WERI-Rb-1 (cell line): ENCODE data around the gene TMEM51.

ENCODE experiments used
- DNase-seq: peaks from one replicate; pipeline ENCODE4 v3.0.0-alpha.2; 2020
- H3K27ac ChIP-seq: fragments of 250-450 bp; sonication (Bioruptor Pico); 2 replicates; pipeline ENCODE4 v1.5.1; 2020; ENCODE audit warnings: mild to moderate bottlenecking, moderate library complexity
- H3K27me3 ChIP-seq: fragments of 250-450 bp; sonication (Bioruptor Pico); 2 replicates; pipeline ENCODE4 v1.5.1; 2021; ENCODE audit warnings: mild to moderate bottlenecking, low read depth, moderate library complexity; ENCODE audit not compliant: insufficient read depth, severe bottlenecking
- H3K36me3 ChIP-seq: fragments of 250-450 bp; sonication (Bioruptor Pico); 2 replicates; pipeline ENCODE4 v1.5.1; 2020; ENCODE audit warnings: mild to moderate bottlenecking, moderate library complexity
- H3K4me3 ChIP-seq: 2 replicates; pipeline ENCODE4 v1.5.1; 2011; ENCODE audit warnings: low read depth, mild to moderate bottlenecking, control low read depth, low read length
- H3K9me3 ChIP-seq: fragments of 250-450 bp; sonication (Bioruptor Pico); 2 replicates; pipeline ENCODE4 v1.5.1; 2021; ENCODE audit warnings: mild to moderate bottlenecking, moderate library complexity; ENCODE audit not compliant: severe bottlenecking
- TF ChIP-seq, protein P1 (sequence below): IDR thresholded peaks from 2 replicates; pipeline ENCODE4 v1.5.1; 2011; ENCODE audit warnings: low read depth, mild to moderate bottlenecking, control low read depth, inconsistent platforms, low read length

The TMEM51 gene

DNA sequence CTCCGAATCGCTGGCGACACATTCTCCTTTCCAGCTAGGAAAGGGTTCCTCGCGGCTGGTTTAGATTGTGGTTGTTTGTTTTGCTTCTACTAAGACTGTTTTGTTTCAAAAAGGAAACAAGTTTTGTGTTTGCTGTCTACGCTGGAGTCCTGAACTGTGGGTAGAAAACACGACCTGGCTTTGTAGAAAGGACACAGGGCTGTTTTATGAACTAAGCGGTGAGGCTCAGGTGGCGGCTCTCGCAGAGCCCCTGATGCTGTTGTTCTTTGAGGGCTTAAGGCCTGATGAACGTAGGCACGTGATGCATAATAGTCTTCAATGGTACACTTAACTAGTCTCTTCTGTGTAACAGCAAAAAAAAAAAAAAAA is 66.5 kb downstream of the TMEM51 start:
- H3K36me3 ChIP-seq = peaks cover 29% of the 10 kb centered on the region
- no peaks in the 10 kb centered on the region for H3K27me3 ChIP-seq
- H3K4me3 ChIP-seq = no peak overlapping the region
- H3K9me3 ChIP-seq = peaks cover 2% of the 10 kb centered on the region
- H3K27ac ChIP-seq = no peak overlapping the region
- TF ChIP-seq, protein P1, sequence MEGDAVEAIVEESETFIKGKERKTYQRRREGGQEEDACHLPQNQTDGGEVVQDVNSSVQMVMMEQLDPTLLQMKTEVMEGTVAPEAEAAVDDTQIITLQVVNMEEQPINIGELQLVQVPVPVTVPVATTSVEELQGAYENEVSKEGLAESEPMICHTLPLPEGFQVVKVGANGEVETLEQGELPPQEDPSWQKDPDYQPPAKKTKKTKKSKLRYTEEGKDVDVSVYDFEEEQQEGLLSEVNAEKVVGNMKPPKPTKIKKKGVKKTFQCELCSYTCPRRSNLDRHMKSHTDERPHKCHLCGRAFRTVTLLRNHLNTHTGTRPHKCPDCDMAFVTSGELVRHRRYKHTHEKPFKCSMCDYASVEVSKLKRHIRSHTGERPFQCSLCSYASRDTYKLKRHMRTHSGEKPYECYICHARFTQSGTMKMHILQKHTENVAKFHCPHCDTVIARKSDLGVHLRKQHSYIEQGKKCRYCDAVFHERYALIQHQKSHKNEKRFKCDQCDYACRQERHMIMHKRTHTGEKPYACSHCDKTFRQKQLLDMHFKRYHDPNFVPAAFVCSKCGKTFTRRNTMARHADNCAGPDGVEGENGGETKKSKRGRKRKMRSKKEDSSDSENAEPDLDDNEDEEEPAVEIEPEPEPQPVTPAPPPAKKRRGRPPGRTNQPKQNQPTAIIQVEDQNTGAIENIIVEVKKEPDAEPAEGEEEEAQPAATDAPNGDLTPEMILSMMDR = no peak
- no peak for DNase-seq

DNA sequence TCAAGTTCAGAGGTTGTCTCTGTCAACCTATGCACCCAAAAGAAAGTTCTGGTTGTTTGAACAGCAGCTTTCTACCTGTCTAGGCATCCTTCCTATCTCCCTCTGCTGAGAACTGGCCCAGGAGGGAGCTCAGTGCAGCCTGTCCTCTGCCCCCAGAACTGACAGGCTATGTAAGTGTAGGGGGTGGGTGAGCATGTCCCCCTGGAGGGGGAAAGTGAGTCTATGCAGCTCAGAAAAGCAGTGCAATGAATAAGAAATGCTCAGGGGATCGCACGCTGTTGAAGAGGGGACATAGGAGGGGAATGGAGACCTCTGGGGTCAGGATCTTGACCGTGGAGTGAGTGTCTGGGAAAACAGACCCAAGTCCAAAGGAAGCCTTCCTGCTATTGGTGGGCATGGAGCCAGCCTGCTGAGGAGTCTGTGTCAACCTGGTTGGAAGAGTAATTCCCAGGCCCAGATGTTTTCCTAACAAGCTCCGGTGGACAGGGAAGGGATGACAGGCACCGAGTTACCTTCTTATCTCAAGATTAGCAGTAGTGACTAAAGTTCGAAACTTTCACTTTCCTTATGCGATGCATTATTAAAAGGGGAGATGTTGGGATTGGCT is 67.4 kb downstream of the TMEM51 start:
- H3K9me3 ChIP-seq = peaks cover 2% of the 10 kb centered on the region
- peaks cover 25% of the 10 kb centered on the region for H3K36me3 ChIP-seq
- TF ChIP-seq, protein P1 = no peak
- no peak for DNase-seq
- no peaks in the 10 kb centered on the region for H3K27me3 ChIP-seq
- no peak overlapping the region for H3K4me3 ChIP-seq
- no peak overlapping the region for H3K27ac ChIP-seq

DNA sequence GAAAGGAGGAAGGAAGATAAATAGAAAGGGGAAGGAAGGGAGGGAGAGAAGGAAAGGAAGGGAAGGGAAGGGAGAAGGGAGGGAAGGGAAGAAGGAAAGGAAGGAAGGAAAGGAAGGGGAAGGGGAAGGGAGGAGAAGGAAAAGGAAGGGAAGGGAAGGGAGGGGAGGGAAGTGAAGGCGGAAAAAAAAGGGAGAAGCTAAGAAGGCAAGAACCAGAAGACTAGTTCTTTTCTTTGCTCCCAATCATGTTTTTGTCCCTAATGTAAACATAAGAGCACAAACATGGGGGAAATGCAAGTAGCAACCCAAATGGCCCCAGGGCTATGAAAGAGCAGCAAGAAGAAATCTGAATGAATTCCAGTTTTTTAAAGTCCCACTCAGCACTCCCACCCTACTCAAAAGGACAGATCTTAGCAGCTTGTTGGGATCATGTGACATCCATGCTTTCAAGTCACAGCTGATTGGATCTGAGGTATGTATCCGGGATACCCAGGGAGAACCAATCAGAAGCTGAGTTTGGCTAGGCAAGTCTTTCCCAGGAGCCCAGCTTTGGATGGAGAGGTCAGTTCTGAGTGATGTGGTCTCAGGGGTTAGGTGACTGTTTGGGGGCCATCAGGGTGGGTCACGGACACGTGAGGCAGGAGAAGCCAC is 69.2 kb downstream of the TMEM51 start:
- Histone ChIP-seq H3K27me3 (no peaks in the 10 kb centered on the region), H3K9me3 (peaks cover 2% of the 10 kb centered on the region), H3K36me3 (peaks cover 25% of the 10 kb centered on the region), H3K4me3 (no peak overlapping the region), H3K27ac (no peak overlapping the region)
- TF ChIP-seq, protein P1 = no peak
- no peak for DNase-seq

DNA sequence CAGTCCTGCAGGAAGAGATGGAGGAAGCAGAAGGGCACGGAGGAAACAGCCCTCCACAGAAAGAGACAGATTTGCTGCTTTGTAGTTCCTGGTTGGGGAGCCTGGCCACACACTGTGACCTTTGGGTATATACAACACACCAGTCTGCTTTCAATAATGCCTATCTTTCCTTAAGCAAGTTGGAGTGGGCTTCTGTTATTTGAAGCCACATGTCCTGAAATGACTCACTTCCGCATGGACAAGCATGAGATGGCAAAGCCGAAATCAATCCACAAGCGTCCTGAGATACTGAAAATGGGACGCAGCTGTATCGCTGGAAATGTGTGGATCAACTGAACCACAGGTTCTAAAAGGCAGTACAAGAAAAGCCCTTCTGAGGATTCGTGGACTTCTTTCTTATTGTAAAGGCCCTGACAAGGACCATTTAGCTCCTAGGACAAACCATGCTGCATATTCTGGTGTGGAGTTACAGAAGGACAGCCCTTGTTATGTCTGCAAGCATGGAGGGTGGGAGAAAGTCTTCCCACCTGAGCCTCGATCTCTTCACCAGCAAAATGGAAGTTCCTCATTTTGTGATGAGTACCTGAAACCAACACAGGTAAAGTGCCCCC is 70.8 kb downstream of the TMEM51 start:
- Histone ChIP-seq H3K27ac (no peak overlapping the region), H3K27me3 (no peaks in the 10 kb centered on the region), H3K9me3 (no peaks in the 10 kb centered on the region), H3K4me3 (no peak overlapping the region), H3K36me3 (peaks cover 13% of the 10 kb centered on the region)
- no peak for DNase-seq
- TF ChIP-seq, protein P1 = no peak

DNA sequence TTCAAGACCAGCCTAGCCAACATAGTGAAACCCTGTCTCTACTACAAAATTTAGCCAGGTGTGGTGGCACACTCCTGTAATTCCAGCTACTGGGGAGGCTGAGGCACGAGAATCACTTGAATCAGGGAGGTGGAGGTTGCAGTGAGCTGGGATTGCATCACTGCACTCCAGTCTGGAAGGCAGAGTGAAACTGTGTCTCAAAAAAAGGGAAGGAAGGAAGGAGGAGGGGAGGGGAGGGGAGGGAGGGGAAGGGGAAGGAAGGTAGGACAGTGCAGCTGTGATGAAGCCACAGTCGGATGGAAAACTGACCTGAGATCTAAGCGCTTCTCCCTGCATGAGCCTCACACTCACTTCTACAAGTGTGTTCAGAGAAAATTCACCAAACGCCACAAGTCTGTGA is 71.4 kb downstream of the TMEM51 start:
- Histone ChIP-seq H3K36me3 (peaks cover 6% of the 10 kb centered on the region), H3K4me3 (no peak overlapping the region), H3K27ac (no peak overlapping the region), H3K9me3 (no peaks in the 10 kb centered on the region), H3K27me3 (no peaks in the 10 kb centered on the region)
- no peak for DNase-seq
- TF ChIP-seq, protein P1 = no peak
